Measurements from ENCODE around the gene PPM1M.

Gene PPM1M

GRCh38 chr3:52226229-52226817 is 19.2 kb upstream of the PPM1M start:
- H3K27ac ChIP-seq (ENCODE audit: low read length) = no peak overlapping the region
- H3K4me3 ChIP-seq (ENCODE audit: low read depth in 1 of 2, low read length in 2 of 2) = no peak overlapping the region
- H3K27me3 ChIP-seq (ENCODE audit: low read depth, low read length) = no peaks in the 10 kb centered on the region
- H3K4me1 ChIP-seq (ENCODE audit: control insufficient read depth in 1 of 2, insufficient read depth in 2 of 2, low read length in 2 of 2) = no peaks in the 10 kb centered on the region
- peaks cover 20 to 35% of the 10 kb centered on the region in 2 donors for H3K36me3 ChIP-seq (ENCODE audit: control insufficient read depth in 1 of 2, insufficient read depth in 2 of 2, low read length in 2 of 2)
- no peaks in the 10 kb centered on the region for H3K9me3 ChIP-seq (ENCODE audit: control insufficient read depth in 1 of 2, low read length in 2 of 2)

- no peak overlapping the region for H3K4me3 ChIP-seq (ENCODE audit: low read depth in 1 of 2, low read length in 2 of 2)
- H3K4me1 ChIP-seq (ENCODE audit: control insufficient read depth in 1 of 2, insufficient read depth in 2 of 2, low read length in 2 of 2) = no peaks in the 10 kb centered on the region
- H3K27ac ChIP-seq (ENCODE audit: low read length) = no peak overlapping the region
- H3K36me3 ChIP-seq (ENCODE audit: control insufficient read depth in 1 of 2, insufficient read depth in 2 of 2, low read length in 2 of 2) = peaks cover 20 to 42% of the 10 kb centered on the region in 2 donors
- H3K27me3 ChIP-seq (ENCODE audit: low read depth, low read length) = no peaks in the 10 kb centered on the region
- H3K9me3 ChIP-seq (ENCODE audit: control insufficient read depth in 1 of 2, low read length in 2 of 2) = no peaks in the 10 kb centered on the region
Measured at GRCh38 chr3:52227117-52227516, 18.4 kb upstream of the PPM1M start.

GRCh38 chr3:52227766-52228165 is 17.8 kb upstream of the PPM1M start:
- Histone ChIP-seq H3K4me3 (ENCODE audit: low read depth in 1 of 2, low read length in 2 of 2) (no peak overlapping the region), H3K4me1 (ENCODE audit: control insufficient read depth in 1 of 2, insufficient read depth in 2 of 2, low read length in 2 of 2) (no peaks in the 10 kb centered on the region), H3K27me3 (ENCODE audit: low read depth, low read length) (no peaks in the 10 kb centered on the region), H3K9me3 (ENCODE audit: control insufficient read depth in 1 of 2, low read length in 2 of 2) (no peaks in the 10 kb centered on the region), H3K27ac (ENCODE audit: low read length) (no peak overlapping the region), H3K36me3 (ENCODE audit: control insufficient read depth in 1 of 2, insufficient read depth in 2 of 2, low read length in 2 of 2) (peaks cover 20 to 48% of the 10 kb centered on the region in 2 donors)

GRCh38 chr3:52228266-52228665 is 17.3 kb upstream of the PPM1M start:
- Histone ChIP-seq H3K9me3 (ENCODE audit: control insufficient read depth in 1 of 2, low read length in 2 of 2) (no peaks in the 10 kb centered on the region), H3K36me3 (ENCODE audit: control insufficient read depth in 1 of 2, insufficient read depth in 2 of 2, low read length in 2 of 2) (peaks cover 20 to 53% of the 10 kb centered on the region in 2 donors), H3K4me3 (ENCODE audit: low read depth in 1 of 2, low read length in 2 of 2) (no peak overlapping the region), H3K27me3 (ENCODE audit: low read depth, low read length) (no peaks in the 10 kb centered on the region), H3K4me1 (ENCODE audit: control insufficient read depth in 1 of 2, insufficient read depth in 2 of 2, low read length in 2 of 2) (peaks cover 0 to 2% of the 10 kb centered on the region in 2 donors), H3K27ac (ENCODE audit: low read length) (no peak overlapping the region)

- no peak overlapping the region for H3K4me3 ChIP-seq (ENCODE audit: low read depth in 1 of 2, low read length in 2 of 2)
- H3K27ac ChIP-seq (ENCODE audit: low read length) = no peak overlapping the region
- no peaks in the 10 kb centered on the region for H3K9me3 ChIP-seq (ENCODE audit: control insufficient read depth in 1 of 2, low read length in 2 of 2)
- H3K27me3 ChIP-seq (ENCODE audit: low read depth, low read length) = no peaks in the 10 kb centered on the region
- peaks cover 0 to 2% of the 10 kb centered on the region in 2 donors for H3K4me1 ChIP-seq (ENCODE audit: control insufficient read depth in 1 of 2, insufficient read depth in 2 of 2, low read length in 2 of 2)
- peaks cover 21 to 56% of the 10 kb centered on the region in 2 donors for H3K36me3 ChIP-seq (ENCODE audit: control insufficient read depth in 1 of 2, insufficient read depth in 2 of 2, low read length in 2 of 2)
Measured at GRCh38 chr3:52228751-52229291, 16.7 kb upstream of the PPM1M start.

- Histone ChIP-seq H3K4me3 (ENCODE audit: low read depth in 1 of 2, low read length in 2 of 2) (no peak overlapping the region), H3K36me3 (ENCODE audit: control insufficient read depth in 1 of 2, insufficient read depth in 2 of 2, low read length in 2 of 2) (peaks cover 24 to 64% of the 10 kb centered on the region in 2 donors), H3K27me3 (ENCODE audit: low read depth, low read length) (no peaks in the 10 kb centered on the region), H3K9me3 (ENCODE audit: control insufficient read depth in 1 of 2, low read length in 2 of 2) (no peaks in the 10 kb centered on the region), H3K4me1 (ENCODE audit: control insufficient read depth in 1 of 2, insufficient read depth in 2 of 2, low read length in 2 of 2) (peaks cover 0 to 2% of the 10 kb centered on the region in 2 donors), H3K27ac (ENCODE audit: low read length) (no peak overlapping the region)
Measured at GRCh38 chr3:52229656-52230055, 15.9 kb upstream of the PPM1M start.

- H3K4me3 ChIP-seq (ENCODE audit: low read depth in 1 of 2, low read length in 2 of 2) = no peak overlapping the region
- H3K36me3 ChIP-seq (ENCODE audit: control insufficient read depth in 1 of 2, insufficient read depth in 2 of 2, low read length in 2 of 2) = peaks cover 24 to 68% of the 10 kb centered on the region in 2 donors
- no peaks in the 10 kb centered on the region for H3K27me3 ChIP-seq (ENCODE audit: low read depth, low read length)
- no peak overlapping the region for H3K27ac ChIP-seq (ENCODE audit: low read length)
- peaks cover 0 to 4% of the 10 kb centered on the region in 2 donors for H3K4me1 ChIP-seq (ENCODE audit: control insufficient read depth in 1 of 2, insufficient read depth in 2 of 2, low read length in 2 of 2)
- H3K9me3 ChIP-seq (ENCODE audit: control insufficient read depth in 1 of 2, low read length in 2 of 2) = no peaks in the 10 kb centered on the region
Measured at GRCh38 chr3:52230461-52230860, 15.1 kb upstream of the PPM1M start.

- peaks cover 24 to 68% of the 10 kb centered on the region in 2 donors for H3K36me3 ChIP-seq (ENCODE audit: control insufficient read depth in 1 of 2, insufficient read depth in 2 of 2, low read length in 2 of 2)
- no peaks in the 10 kb centered on the region for H3K27me3 ChIP-seq (ENCODE audit: low read depth, low read length)
- H3K4me1 ChIP-seq (ENCODE audit: control insufficient read depth in 1 of 2, insufficient read depth in 2 of 2, low read length in 2 of 2) = peaks cover 0 to 8% of the 10 kb centered on the region in 2 donors
- H3K9me3 ChIP-seq (ENCODE audit: control insufficient read depth in 1 of 2, low read length in 2 of 2) = no peaks in the 10 kb centered on the region
- H3K4me3 ChIP-seq (ENCODE audit: low read depth in 1 of 2, low read length in 2 of 2) = no peak overlapping the region
- H3K27ac ChIP-seq (ENCODE audit: low read length) = no peak overlapping the region
Measured at GRCh38 chr3:52230889-52231499, 14.6 kb upstream of the PPM1M start.

- Histone ChIP-seq H3K27ac (ENCODE audit: low read length) (no peak overlapping the region), H3K36me3 (ENCODE audit: control insufficient read depth in 1 of 2, insufficient read depth in 2 of 2, low read length in 2 of 2) (peaks cover 24 to 68% of the 10 kb centered on the region in 2 donors)
Measured at GRCh38 chr3:52231502-52232278, 13.9 kb upstream of the PPM1M start.

GRCh38 chr3:52232279-52233107 is 13.1 kb upstream of the PPM1M start:
- Histone ChIP-seq H3K4me1 (ENCODE audit: control insufficient read depth in 1 of 2, insufficient read depth in 2 of 2, low read length in 2 of 2) (peaks cover 0 to 22% of the 10 kb centered on the region in 2 donors), H3K27me3 (ENCODE audit: low read depth, low read length) (no peaks in the 10 kb centered on the region), H3K4me3 (ENCODE audit: low read depth in 1 of 2, low read length in 2 of 2) (no peak overlapping the region), H3K27ac (ENCODE audit: low read length) (no peak overlapping the region), H3K9me3 (ENCODE audit: control insufficient read depth in 1 of 2, low read length in 2 of 2) (no peaks in the 10 kb centered on the region), H3K36me3 (ENCODE audit: control insufficient read depth in 1 of 2, insufficient read depth in 2 of 2, low read length in 2 of 2) (peaks cover 24 to 68% of the 10 kb centered on the region in 2 donors)

More at GRCh38 chr3:52231502-52232278, 13.9 kb upstream of the PPM1M start:
- no peaks in the 10 kb centered on the region for H3K9me3 ChIP-seq (ENCODE audit: control insufficient read depth in 1 of 2, low read length in 2 of 2)
- H3K27me3 ChIP-seq (ENCODE audit: low read depth, low read length) = no peaks in the 10 kb centered on the region
- no peak overlapping the region for H3K4me3 ChIP-seq (ENCODE audit: low read depth in 1 of 2, low read length in 2 of 2)
- H3K4me1 ChIP-seq (ENCODE audit: control insufficient read depth in 1 of 2, insufficient read depth in 2 of 2, low read length in 2 of 2) = peaks cover 0 to 14% of the 10 kb centered on the region in 2 donors

Measured in muscle layer of duodenum (tissue), 2 donors.